GM06990 (cell line): ENCODE measurements around the gene RNF168.
A peak's percentile ranks its signal among the peaks of the same experiment; 100 is the strongest.
"Not testable (repeated sequence)": the region's sequence is repeated elsewhere in the genome, so short reads cannot be mapped to it uniquely, and the experiment has no call there.

Experiments
- DNase-seq: peaks from one replicate; pipeline ENCODE4 v3.0.0-alpha.2; 2011; ENCODE audit not compliant: insufficient read length; ENCODE audit errors: extremely low read depth
- H3K27me3 ChIP-seq: replicated peaks from 2 replicates; pipeline ENCODE4 v1.6.0; 2011; ENCODE audit warnings: low read length; ENCODE audit not compliant: control insufficient read depth, insufficient read depth
- H3K36me3 ChIP-seq: 2 replicates; pipeline ENCODE4 v1.5.1; 2011; ENCODE audit warnings: low read length; ENCODE audit not compliant: control insufficient read depth, insufficient read depth
- H3K4me3 ChIP-seq: replicated peaks from 2 replicates; pipeline ENCODE4 v1.5.1; 2011; ENCODE audit warnings: low read depth, mild to moderate bottlenecking, control low read depth, low read length
- CTCF ChIP-seq: IDR thresholded peaks from 2 replicates; pipeline ENCODE4 v1.5.1; 2011; ENCODE audit warnings: low read length, control low read depth, mild to moderate bottlenecking, inconsistent platforms; ENCODE audit not compliant: insufficient read depth, poor library complexity, severe bottlenecking

The RNF168 gene

GRCh38 chr3:196454935-196455334, 48.6 kb downstream of the RNF168 start:
- no peak for DNase-seq
- Histone ChIP-seq H3K27me3 (no peaks in the 10 kb centered on the region), H3K36me3 (no peaks in the 10 kb centered on the region), H3K4me3 (no peak overlapping the region)
- no peak for TF ChIP-seq CTCF

GRCh38 chr3:196445391-196445790, 58.2 kb downstream of the RNF168 start:
- H3K36me3 ChIP-seq, H3K27me3 ChIP-seq, H3K4me3 ChIP-seq, DNase-seq: not testable (repeated sequence)
- TF ChIP-seq CTCF: peak; percentile 28

- DNase-seq: no peak
- Histone ChIP-seq H3K27me3 (no peaks in the 10 kb centered on the region), H3K36me3 (no peaks in the 10 kb centered on the region), H3K4me3 (no peak overlapping the region)
- no peak for TF ChIP-seq CTCF
Observed at GRCh38 chr3:196444500-196444894, 59.1 kb downstream of the RNF168 start.

- no peak overlapping the region for H3K4me3 ChIP-seq
- no peaks in the 10 kb centered on the region for H3K36me3 ChIP-seq
- no peak for TF ChIP-seq CTCF
- DNase-seq: no peak
- no peaks in the 10 kb centered on the region for H3K27me3 ChIP-seq
Observed at GRCh38 chr3:196440696-196441095, 62.9 kb downstream of the RNF168 start.

- no peaks in the 10 kb centered on the region for H3K27me3 ChIP-seq
- peak; percentile 54 for DNase-seq
- no peaks in the 10 kb centered on the region for H3K36me3 ChIP-seq
- TF ChIP-seq CTCF: no peak
- no peak overlapping the region for H3K4me3 ChIP-seq
Observed at GRCh38 chr3:196440041-196440537, 63.5 kb downstream of the RNF168 start.

- Histone ChIP-seq H3K27me3 (no peaks in the 10 kb centered on the region), H3K36me3 (peaks cover 2% of the 10 kb centered on the region; the same call in 1 of the 2 replicates), H3K4me3 (peak within 1 kb of the TSS; percentile 94)
- DNase-seq: peak; percentile 96
- TF ChIP-seq CTCF: no peak
Observed at GRCh38 chr3:196432137-196432879, 71.3 kb downstream of the RNF168 start, which contains the start of gene UBXN7. Gene UBXN7, minus strand, starts transcription at chr3:196432427. Its CDS starts 28 bp downstream, at chr3:196432399.
